ENCODE measurements around the gene RSF1. TPM values are rescaled to one million over a fixed set of nuclear protein-coding genes. Genes with fewer than 3 reads are reported as not detected.

The RSF1 gene
- total RNA-seq, 1 experiment from 2014 or later = 83.0 TPM

- no TSS peak for BruUV-seq (replicated peaks)
- in situ Hi-C loops (cut with HindIII; ENCODE audit: low pct_unique_long_range_greater_than_20kb, low sequenced_read_pairs) = no loop called here
- no peak for ATAC-seq
Measured at GRCh38 chr11:77690649-77691048, 129.9 kb downstream of the RSF1 start.

DNA sequence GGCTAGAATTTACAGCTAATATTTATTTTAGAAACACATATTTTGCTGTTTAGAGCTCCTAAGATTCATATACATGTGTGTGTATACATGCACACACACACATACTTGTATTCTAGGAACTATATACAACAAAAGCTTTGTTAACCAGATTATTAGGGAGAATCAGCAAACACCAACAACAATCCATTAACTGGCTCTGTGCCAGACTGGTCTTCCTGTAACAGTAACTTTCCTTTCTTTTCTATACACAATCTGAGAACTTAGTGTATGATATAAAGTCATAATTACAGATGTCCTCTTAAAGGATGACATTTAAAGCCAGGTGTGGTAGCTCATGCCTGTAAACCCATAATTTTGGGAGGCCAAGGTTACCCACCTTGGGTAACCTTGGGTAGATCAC is 133.4 kb downstream of the RSF1 start:
- no TSS peak for BruUV-seq (replicated peaks)
- CTCF ChIA-PET = no interaction called here
- ATAC-seq (no peak), DNase-seq (ENCODE audit: low read depth, low spot score) (no peak)
- Histone ChIP-seq H3K9me3 (ENCODE audit: control insufficient read depth, insufficient read depth, low read depth, low read length) (no peaks in the 10 kb centered on the region), H3K4me1 (ENCODE audit: control insufficient read depth, insufficient read depth, low read length) (no peaks in the 10 kb centered on the region), H3K27ac (ENCODE audit: low read length) (no peak overlapping the region), H3K27me3 (ENCODE audit: control insufficient read depth, insufficient read depth, low read length) (no peaks in the 10 kb centered on the region), H3K4me3 (ENCODE audit: low read depth in 2 of 2, low read length in 2 of 2) (no peak overlapping the region), H3K36me3 (ENCODE audit: control insufficient read depth, insufficient read depth, low read length) (peaks cover 24% of the 10 kb centered on the region)
- in situ Hi-C loops (cut with HindIII; ENCODE audit: low pct_unique_long_range_greater_than_20kb, low sequenced_read_pairs) (no loop called here), intact Hi-C loops (cut with micrococcal nuclease; ENCODE audit: unreplicated experiment) (no loop called here)
- TF ChIP-seq SIN3A (IDR thresholded peaks at IDR 0.05; ENCODE audit: borderline replicate concordance, insufficient read depth, low read depth, low read length) (no peak), TCF7L2 (IDR thresholded peaks at IDR 0.05; ENCODE audit: low read depth, low read length) (no peak)
- POLR2A ChIA-PET = interaction anchor here (0.6 kb wide), 1 partner anchor 95 kb away, joined by 3 read pairs; no protein-coding TSS in a partner anchor

More at GRCh38 chr11:77690649-77691048, 129.9 kb downstream of the RSF1 start:
- Histone ChIP-seq H3K36me3 (ENCODE audit: control insufficient read depth, insufficient read depth, low read length) (peaks cover 18% of the 10 kb centered on the region), H3K27me3 (ENCODE audit: control insufficient read depth, insufficient read depth, low read length) (no peaks in the 10 kb centered on the region), H3K4me1 (ENCODE audit: control insufficient read depth, insufficient read depth, low read length) (no peaks in the 10 kb centered on the region), H3K9me3 (ENCODE audit: control insufficient read depth, insufficient read depth, low read depth, low read length) (no peaks in the 10 kb centered on the region), H3K4me3 (ENCODE audit: low read depth in 2 of 2, low read length in 2 of 2) (no peak overlapping the region), H3K27ac (ENCODE audit: low read length) (no peak overlapping the region)
- POLR2A ChIA-PET = no interaction called here
- intact Hi-C loops (cut with micrococcal nuclease; ENCODE audit: unreplicated experiment) = no loop called here
- no peak for DNase-seq (ENCODE audit: low read depth, low spot score)
- TF ChIP-seq POLR2AphosphoS5 (IDR thresholded peaks at IDR 0.05; ENCODE audit: low read depth, low read length) (no peak), SIN3A (IDR thresholded peaks at IDR 0.05; ENCODE audit: borderline replicate concordance, insufficient read depth, low read depth, low read length) (no peak), TCF7L2 (IDR thresholded peaks at IDR 0.05; ENCODE audit: low read depth, low read length) (no peak)
- TF ChIP-seq, protein P1, sequence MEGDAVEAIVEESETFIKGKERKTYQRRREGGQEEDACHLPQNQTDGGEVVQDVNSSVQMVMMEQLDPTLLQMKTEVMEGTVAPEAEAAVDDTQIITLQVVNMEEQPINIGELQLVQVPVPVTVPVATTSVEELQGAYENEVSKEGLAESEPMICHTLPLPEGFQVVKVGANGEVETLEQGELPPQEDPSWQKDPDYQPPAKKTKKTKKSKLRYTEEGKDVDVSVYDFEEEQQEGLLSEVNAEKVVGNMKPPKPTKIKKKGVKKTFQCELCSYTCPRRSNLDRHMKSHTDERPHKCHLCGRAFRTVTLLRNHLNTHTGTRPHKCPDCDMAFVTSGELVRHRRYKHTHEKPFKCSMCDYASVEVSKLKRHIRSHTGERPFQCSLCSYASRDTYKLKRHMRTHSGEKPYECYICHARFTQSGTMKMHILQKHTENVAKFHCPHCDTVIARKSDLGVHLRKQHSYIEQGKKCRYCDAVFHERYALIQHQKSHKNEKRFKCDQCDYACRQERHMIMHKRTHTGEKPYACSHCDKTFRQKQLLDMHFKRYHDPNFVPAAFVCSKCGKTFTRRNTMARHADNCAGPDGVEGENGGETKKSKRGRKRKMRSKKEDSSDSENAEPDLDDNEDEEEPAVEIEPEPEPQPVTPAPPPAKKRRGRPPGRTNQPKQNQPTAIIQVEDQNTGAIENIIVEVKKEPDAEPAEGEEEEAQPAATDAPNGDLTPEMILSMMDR (IDR thresholded peaks at IDR 0.05) = no peak
- TF ChIP-seq, protein P2, sequence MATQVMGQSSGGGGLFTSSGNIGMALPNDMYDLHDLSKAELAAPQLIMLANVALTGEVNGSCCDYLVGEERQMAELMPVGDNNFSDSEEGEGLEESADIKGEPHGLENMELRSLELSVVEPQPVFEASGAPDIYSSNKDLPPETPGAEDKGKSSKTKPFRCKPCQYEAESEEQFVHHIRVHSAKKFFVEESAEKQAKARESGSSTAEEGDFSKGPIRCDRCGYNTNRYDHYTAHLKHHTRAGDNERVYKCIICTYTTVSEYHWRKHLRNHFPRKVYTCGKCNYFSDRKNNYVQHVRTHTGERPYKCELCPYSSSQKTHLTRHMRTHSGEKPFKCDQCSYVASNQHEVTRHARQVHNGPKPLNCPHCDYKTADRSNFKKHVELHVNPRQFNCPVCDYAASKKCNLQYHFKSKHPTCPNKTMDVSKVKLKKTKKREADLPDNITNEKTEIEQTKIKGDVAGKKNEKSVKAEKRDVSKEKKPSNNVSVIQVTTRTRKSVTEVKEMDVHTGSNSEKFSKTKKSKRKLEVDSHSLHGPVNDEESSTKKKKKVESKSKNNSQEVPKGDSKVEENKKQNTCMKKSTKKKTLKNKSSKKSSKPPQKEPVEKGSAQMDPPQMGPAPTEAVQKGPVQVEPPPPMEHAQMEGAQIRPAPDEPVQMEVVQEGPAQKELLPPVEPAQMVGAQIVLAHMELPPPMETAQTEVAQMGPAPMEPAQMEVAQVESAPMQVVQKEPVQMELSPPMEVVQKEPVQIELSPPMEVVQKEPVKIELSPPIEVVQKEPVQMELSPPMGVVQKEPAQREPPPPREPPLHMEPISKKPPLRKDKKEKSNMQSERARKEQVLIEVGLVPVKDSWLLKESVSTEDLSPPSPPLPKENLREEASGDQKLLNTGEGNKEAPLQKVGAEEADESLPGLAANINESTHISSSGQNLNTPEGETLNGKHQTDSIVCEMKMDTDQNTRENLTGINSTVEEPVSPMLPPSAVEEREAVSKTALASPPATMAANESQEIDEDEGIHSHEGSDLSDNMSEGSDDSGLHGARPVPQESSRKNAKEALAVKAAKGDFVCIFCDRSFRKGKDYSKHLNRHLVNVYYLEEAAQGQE (IDR thresholded peaks at IDR 0.05; ENCODE audit: insufficient read depth in 1 of 2, low read depth in 2 of 2, low read length in 1 of 2) = no peak
- CTCF ChIA-PET = no interaction called here

- ChIA-PET POLR2A (no interaction called here), CTCF (no interaction called here)
- no TSS peak for BruUV-seq (replicated peaks)
- Histone ChIP-seq H3K9me3 (ENCODE audit: control insufficient read depth, insufficient read depth, low read depth, low read length) (no peaks in the 10 kb centered on the region), H3K36me3 (ENCODE audit: control insufficient read depth, insufficient read depth, low read length) (peaks cover 50% of the 10 kb centered on the region), H3K4me3 (ENCODE audit: low read depth in 2 of 2, low read length in 2 of 2) (no peak overlapping the region), H3K4me1 (ENCODE audit: control insufficient read depth, insufficient read depth, low read length) (no peaks in the 10 kb centered on the region), H3K27ac (ENCODE audit: low read length) (no peak overlapping the region), H3K27me3 (ENCODE audit: control insufficient read depth, insufficient read depth, low read length) (no peaks in the 10 kb centered on the region)
- DNase-seq (ENCODE audit: low read depth, low spot score) (no peak), ATAC-seq (no peak)
- in situ Hi-C loops (cut with HindIII; ENCODE audit: low pct_unique_long_range_greater_than_20kb, low sequenced_read_pairs) = no loop called here
- TF ChIP-seq SIN3A (IDR thresholded peaks at IDR 0.05; ENCODE audit: borderline replicate concordance, insufficient read depth, low read depth, low read length) (no peak), POLR2AphosphoS5 (IDR thresholded peaks at IDR 0.05; ENCODE audit: low read depth, low read length) (no peak), TCF7L2 (IDR thresholded peaks at IDR 0.05; ENCODE audit: low read depth, low read length) (no peak)
- TF ChIP-seq, protein P1 (IDR thresholded peaks at IDR 0.05) = no peak; the same call in 1 of the 2 replicates
- TF ChIP-seq, protein P2 (IDR thresholded peaks at IDR 0.05; ENCODE audit: insufficient read depth in 1 of 2, low read depth in 2 of 2, low read length in 1 of 2) = no peak
- intact Hi-C loops (cut with micrococcal nuclease; ENCODE audit: unreplicated experiment) = no loop called here
Measured at GRCh38 chr11:77677138-77677537, 143.4 kb downstream of the RSF1 start.

Data from Panc1 (cell line).